GM12891 (cell line): ENCODE results near the gene PXDC1.

Experiments
- PAX5 ChIP-seq: IDR thresholded peaks from 2 replicates; pipeline ENCODE4 v1.6.1; 2011; ENCODE audit warnings: low read length, moderate library complexity, mild to moderate bottlenecking; ENCODE audit not compliant: insufficient read depth, severe bottlenecking
- POLR2A ChIP-seq: IDR thresholded peaks from 2 replicates; pipeline ENCODE4 v1.6.1; 2011; ENCODE audit warnings: low read depth, low read length, control low read depth
- POLR2AphosphoS5 ChIP-seq: IDR thresholded peaks from 2 replicates; pipeline ENCODE4 v1.6.1; 2011; ENCODE audit warnings: low read depth, low read length, control low read depth
- POU2F2 ChIP-seq: IDR thresholded peaks from 2 replicates; pipeline ENCODE4 v1.6.1; 2011; ENCODE audit warnings: low read depth, mild to moderate bottlenecking, control low read depth, low read length, moderate library complexity
- SPI1 ChIP-seq: IDR thresholded peaks from 2 replicates; pipeline ENCODE4 v1.6.1; 2011; ENCODE audit warnings: low read depth, low read length, control low read depth
- TAF1 ChIP-seq: IDR thresholded peaks from 2 replicates; pipeline ENCODE4 v1.6.1; 2011; ENCODE audit warnings: low read depth, low read length, control low read depth

- TF ChIP-seq POLR2AphosphoS5 (no peak), POLR2A (no peak), POU2F2 (no peak), TAF1 (no peak), SPI1 (no peak), PAX5 (no peak)
Observed at GRCh38 chr6:3782876-3783832, 31.6 kb upstream of the PXDC1 start.
